NCI-H2029 (cell line): ENCODE data around the gene HPCAL1.
"Not testable (repeated sequence)": the region's sequence is repeated elsewhere in the genome, so short reads cannot be mapped to it uniquely, and the experiment has no call there.

Experiments
- DNase-seq: peaks from one replicate; lab custom pipeline; 2025; lab: John Stamatoyannopoulos, UW

HPCAL1 gene

GRCh38 chr2:10442469-10443126 is 139.9 kb downstream of the HPCAL1 start:
- not testable (repeated sequence) for DNase-seq

- DNase-seq: no peak
Observed at GRCh38 chr2:10444463-10444862, 141.8 kb downstream of the HPCAL1 start.

- DNase-seq: no peak
Observed at GRCh38 chr2:10446631-10447030, 143.9 kb downstream of the HPCAL1 start.

- no peak for DNase-seq
Observed at GRCh38 chr2:10447300-10447894, 144.7 kb downstream of the HPCAL1 start.

- peak; percentile 92 for DNase-seq
Observed at GRCh38 chr2:10447895-10448575, 145.3 kb downstream of the HPCAL1 start, which contains the start of gene ODC1. TSS of gene ODC1 (minus strand) at chr2:10448327. CDS start at chr2:10445032, 3,295 bp downstream.

GRCh38 chr2:10448576-10449485 is 146.1 kb downstream of the HPCAL1 start:
- DNase-seq: peak; percentile 92

GRCh38 chr2:10449486-10449831 is 146.8 kb downstream of the HPCAL1 start:
- DNase-seq: no peak

GRCh38 chr2:10449838-10450691 is 147.4 kb downstream of the HPCAL1 start:
- no peak for DNase-seq

DNA sequence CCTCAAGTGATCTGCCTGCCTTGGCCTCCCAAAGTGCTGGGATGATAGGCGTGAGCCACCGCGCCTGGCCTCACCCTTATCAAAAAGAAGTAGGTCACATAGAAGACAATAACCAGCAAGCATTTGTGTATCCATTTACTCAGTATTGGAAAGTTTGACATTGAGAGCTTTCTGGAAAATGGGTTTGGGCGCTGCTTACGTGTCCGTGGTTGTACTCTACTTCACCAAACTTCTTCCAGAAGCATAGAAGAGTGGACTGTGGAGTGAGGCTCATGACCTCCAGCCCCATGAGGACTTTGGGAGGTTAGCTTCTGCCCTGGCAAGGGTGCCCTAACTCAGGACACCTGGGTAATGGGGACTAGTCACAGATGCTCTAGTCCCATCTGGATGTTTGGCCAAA is 149.1 kb downstream of the HPCAL1 start:
- DNase-seq: no peak

- DNase-seq: peak; percentile 82
Observed at GRCh38 chr2:10452312-10452711, 149.6 kb downstream of the HPCAL1 start.

DNA sequence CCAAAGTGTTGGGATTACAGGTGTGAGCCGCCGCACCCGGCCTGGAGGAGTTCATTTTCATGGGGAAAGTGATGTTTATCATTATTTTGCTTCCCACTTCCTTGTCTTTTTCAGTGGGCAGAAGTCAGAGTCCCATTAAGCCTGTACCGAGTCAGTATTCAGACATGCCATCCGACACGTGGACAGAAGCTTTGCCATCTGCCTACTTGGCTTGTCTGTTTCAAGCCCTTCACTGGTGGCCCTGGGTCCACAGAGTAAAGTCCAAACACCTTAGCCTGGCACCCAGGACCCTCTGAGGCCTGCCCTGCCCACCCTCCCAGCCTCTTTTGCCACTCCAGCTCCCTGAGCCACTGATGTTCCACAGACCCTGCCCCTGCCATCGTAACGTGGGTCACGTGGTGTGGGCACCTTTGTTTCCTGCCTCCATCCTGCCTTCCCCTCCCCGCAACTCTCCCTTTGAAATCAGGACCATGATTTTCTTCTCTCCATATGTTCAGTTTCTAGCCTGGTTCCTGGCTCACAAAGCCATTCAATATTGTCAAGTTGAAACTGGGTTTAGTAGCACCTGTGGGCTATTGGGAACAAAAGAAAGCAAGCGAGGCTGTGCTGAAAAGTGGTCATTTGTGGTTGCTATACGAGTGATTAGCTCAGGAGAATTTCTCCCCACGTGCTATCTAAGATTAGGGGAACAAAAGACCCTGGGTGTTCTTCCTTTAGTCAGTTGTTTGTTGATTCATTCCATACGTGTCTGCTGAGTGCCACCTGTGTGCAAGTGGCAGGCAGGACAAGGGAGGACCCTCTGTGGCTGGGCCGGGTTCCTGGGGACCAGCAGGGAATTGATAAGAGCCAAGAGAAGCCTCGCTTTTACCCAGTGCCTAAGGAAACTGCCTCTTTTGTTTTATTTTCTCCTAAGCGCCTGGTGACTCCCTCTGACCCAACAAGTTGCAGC is 150.5 kb downstream of the HPCAL1 start:
- no peak for DNase-seq

DNA sequence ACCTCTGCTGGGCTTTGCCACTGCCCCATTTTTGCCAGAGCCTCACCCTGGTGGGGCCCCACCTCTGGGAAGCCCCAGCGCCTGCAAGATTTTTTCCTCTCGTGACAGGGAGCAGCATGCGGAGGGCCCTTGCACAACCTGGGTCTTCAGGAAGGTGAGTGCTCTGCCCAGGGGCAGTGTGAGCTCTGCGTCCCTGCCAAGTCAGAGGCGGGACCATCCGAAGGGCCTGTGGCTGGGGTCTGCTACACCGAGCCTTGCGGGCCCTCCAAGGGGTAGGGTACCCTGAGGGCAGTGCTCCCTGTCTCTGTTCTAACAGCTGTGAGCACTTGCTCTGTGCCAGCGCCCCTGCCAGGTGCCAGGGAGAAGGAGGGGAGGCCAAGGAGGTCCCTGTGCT is 151.2 kb downstream of the HPCAL1 start:
- no peak for DNase-seq

GRCh38 chr2:10454505-10454904 is 151.8 kb downstream of the HPCAL1 start:
- no peak for DNase-seq

DNA sequence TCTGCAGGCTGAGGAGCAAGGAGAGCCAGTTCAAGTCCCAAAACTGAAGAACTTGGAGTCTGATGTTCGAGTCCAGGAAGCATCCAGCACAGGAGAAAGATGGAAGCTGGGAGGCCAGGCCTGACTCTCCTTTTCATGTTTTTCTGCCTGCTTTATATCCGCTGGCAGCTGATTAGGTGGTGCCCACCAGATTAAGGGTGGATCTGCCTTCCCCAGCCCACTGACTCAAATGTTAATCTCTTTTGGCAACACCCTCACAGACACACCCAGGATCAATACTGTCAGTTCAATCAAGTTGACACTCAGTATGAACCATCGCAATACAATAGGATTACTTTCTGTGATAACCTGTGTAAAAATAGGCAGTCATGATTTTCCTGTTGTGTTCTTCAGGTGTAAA is 154.5 kb downstream of the HPCAL1 start:
- not testable (repeated sequence) for DNase-seq

DNA sequence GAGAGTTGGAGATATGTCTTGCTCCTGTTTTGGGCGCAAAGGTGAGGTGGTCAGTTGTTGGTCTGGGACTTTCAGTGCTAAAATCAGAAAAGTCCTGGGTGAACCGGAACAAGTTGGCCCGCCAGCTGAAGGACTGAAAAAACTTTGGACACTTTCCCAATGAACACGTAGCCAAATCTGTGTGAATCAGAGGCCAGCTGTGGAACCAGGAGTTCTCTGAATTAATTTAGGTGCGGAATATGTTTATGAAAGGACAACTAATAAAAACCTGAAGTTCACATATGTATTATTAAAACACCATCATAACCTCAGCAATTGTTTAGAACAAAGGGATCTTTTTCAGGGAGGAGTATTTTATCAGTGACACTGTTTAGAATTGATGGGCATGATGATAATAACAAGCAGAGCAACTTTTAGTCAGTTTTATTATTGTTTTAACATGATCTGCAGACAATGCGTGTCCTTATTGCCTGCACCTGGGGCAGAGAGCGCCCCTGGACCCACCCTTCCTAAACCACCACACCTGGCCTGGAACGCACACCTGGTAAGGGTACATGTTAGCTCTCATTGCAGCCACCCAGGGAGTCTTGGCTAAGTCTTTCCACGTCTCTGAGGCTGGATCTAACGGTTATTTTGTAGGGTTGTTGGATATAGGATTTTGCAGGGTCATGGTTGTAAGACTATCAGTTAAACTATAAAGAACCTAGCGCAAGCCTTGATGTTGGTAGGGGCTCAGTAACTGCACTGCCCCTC is 155.3 kb downstream of the HPCAL1 start:
- no peak for DNase-seq

GRCh38 chr2:10460366-10460796 is 157.7 kb downstream of the HPCAL1 start:
- no peak for DNase-seq

DNA sequence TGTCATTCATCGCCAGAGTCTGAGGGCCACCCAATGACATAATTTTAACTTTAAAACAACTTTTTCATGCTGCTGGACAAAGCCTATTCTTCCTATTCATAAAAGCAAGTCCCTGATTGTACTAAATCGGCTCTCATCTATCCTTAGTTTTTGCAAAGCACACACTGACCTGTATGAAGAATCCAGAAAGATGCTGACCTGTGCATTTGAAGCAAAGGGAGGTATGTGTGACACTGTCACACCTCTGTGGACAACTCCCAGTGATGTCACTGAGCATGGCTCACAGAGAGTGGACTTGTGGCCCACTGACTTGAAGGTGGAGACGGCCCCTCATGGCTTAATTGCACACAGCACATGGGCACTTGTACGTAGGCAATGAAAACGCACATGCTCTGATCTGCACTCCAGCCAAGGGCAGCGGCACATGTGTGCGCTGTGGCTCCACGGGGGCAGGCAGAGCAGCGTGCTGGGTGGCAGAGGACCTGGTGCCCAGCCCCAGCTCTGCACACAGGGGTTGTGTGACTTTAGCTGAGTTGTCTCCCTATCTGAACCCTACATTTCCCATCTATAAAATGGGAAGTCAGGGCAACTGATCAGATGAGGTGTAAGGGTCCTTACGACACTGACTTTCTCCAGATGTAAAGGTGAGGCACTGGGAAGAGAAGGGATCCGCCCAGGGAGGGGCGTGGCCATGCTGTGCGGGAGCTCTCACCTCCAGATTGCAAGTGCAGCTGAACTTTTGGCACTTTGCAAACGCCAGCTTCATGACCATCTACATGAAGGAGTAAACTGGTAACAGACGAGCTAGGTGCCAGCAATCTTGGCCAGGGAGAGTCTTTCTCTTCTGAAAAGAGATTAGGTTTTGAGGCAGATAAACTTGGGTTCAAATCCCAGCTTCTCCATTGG is 159.7 kb downstream of the HPCAL1 start:
- no peak for DNase-seq

- DNase-seq: no peak
Observed at GRCh38 chr2:10465910-10466309, 163.2 kb downstream of the HPCAL1 start.
